Stimulated activated CD8-positive, alpha-beta memory T cell treated with anti-CD3 and anti-CD28 coated beads, Interleukin-4, amount 100 ng/mL, for 1 hour (primary cell): ENCODE data around the gene SPOCK1.

Experiments
- DNase-seq, 2 donors: peaks; one replicate each; pipeline ENCODE4 v3.0.0-alpha.2; 2020; ENCODE audit warnings: low read depth in 2 of 2, low spot score in 1 of 2

SPOCK1 gene

GRCh38 chr5:137332296-137332695, 166.8 kb downstream of the SPOCK1 start:
- no peak for DNase-seq

- no peak for DNase-seq
Observed at GRCh38 chr5:137329586-137330296, 169.4 kb downstream of the SPOCK1 start.

- no peak for DNase-seq
Observed at GRCh38 chr5:137328991-137329390, 170.1 kb downstream of the SPOCK1 start.

- DNase-seq = no peak
Observed at GRCh38 chr5:137328463-137328862, 170.7 kb downstream of the SPOCK1 start.

GRCh38 chr5:137325721-137326120, 173.4 kb downstream of the SPOCK1 start:
- DNase-seq = no peak

- no peak for DNase-seq
Observed at GRCh38 chr5:137320056-137321045, 178.8 kb downstream of the SPOCK1 start.

- no peak for DNase-seq
Observed at GRCh38 chr5:137318027-137318426, 181.1 kb downstream of the SPOCK1 start.

GRCh38 chr5:137316346-137316736, 182.8 kb downstream of the SPOCK1 start:
- DNase-seq = no peak

GRCh38 chr5:137315534-137316345, 183.4 kb downstream of the SPOCK1 start:
- DNase-seq = no peak

GRCh38 chr5:137315109-137315508, 184.0 kb downstream of the SPOCK1 start:
- DNase-seq = no peak

GRCh38 chr5:137313526-137314175, 185.5 kb downstream of the SPOCK1 start:
- DNase-seq = no peak

- no peak for DNase-seq
Observed at GRCh38 chr5:137312011-137312410, 187.1 kb downstream of the SPOCK1 start.

GRCh38 chr5:137310051-137310730, 188.9 kb downstream of the SPOCK1 start:
- DNase-seq = no peak

- no peak for DNase-seq
Observed at GRCh38 chr5:137309290-137309689, 189.8 kb downstream of the SPOCK1 start.

- no peak for DNase-seq
Observed at GRCh38 chr5:137308311-137308710, 190.8 kb downstream of the SPOCK1 start.

- no peak for DNase-seq
Observed at GRCh38 chr5:137306903-137307302, 192.2 kb downstream of the SPOCK1 start.

GRCh38 chr5:137305971-137306602, 193.0 kb downstream of the SPOCK1 start:
- DNase-seq = no peak

GRCh38 chr5:137304226-137304874, 194.8 kb downstream of the SPOCK1 start:
- DNase-seq = no peak

- DNase-seq = no peak
Observed at GRCh38 chr5:137303509-137303908, 195.6 kb downstream of the SPOCK1 start.
